CD4-positive, alpha-beta T cell (primary cell): Measurements from ENCODE around the gene RGL1. TPM values are rescaled to one million over a fixed set of nuclear protein-coding genes. Genes with fewer than 3 reads are reported as not detected.

Experiments
- ATAC-seq: fragments of 200-7000 bp; cut with Tn5 transposase; one replicate; pipeline ENCODE4 v1.10.0; 2022; ENCODE audit warnings: mild to moderate bottlenecking; ENCODE audit not compliant: poor library complexity
- CTCF ChIA-PET: fragments of 350-600 bp; sonication (Branson Sonifier 250); formaldehyde crosslinking; loops from one replicate; lab custom pipeline; 2021; ENCODE audit warnings: antibody characterized with exemption, inconsistent platforms; lab: Charles Lee
- POLR2A ChIA-PET: fragments of 350-600 bp; sonication (Branson Sonifier 250); formaldehyde crosslinking; loops from one replicate; lab custom pipeline; 2021; ENCODE audit warnings: antibody characterized with exemption, inconsistent platforms; lab: Charles Lee
- DNase-seq, 14 experiments: peaks; one replicate each; pipeline ENCODE4 v3.0.0-alpha.2; 2013 to 2020; ENCODE audit warnings: mixed read lengths in 2 of 14
- H3K27ac ChIP-seq, 2 donors: one replicate each; pipeline versions ENCODE4 v1.5.1 to v1.7.0; 2013; ENCODE audit warnings: low read length in 2 of 2, low read depth in 1 of 2, mild to moderate bottlenecking in 1 of 2
- H3K27me3 ChIP-seq, 2 experiments: 1 replicate in 1 of 2; 2 replicates in 1 of 2; pipeline versions ENCODE4 v1.6.1 to v1.7.0; 2013; ENCODE audit warnings: low read length in 2 of 2, control low read depth in 1 of 2, mild to moderate bottlenecking in 1 of 2, moderate library complexity in 1 of 2; ENCODE audit not compliant: insufficient read depth in 2 of 2, control insufficient read depth in 1 of 2
- H3K36me3 ChIP-seq: one replicate; pipeline ENCODE4 v1.6.1; 2013; ENCODE audit warnings: low read length, control low read depth; ENCODE audit not compliant: insufficient read depth
- H3K4me1 ChIP-seq: one replicate; pipeline ENCODE4 v1.6.1; 2013; ENCODE audit warnings: low read length, control low read depth; ENCODE audit not compliant: insufficient read depth
- H3K4me3 ChIP-seq: one replicate; pipeline ENCODE4 v1.5.1; 2013; ENCODE audit warnings: mild to moderate bottlenecking, low read length, moderate library complexity
- H3K9me3 ChIP-seq, 2 experiments: 1 replicate in 1 of 2; 2 replicates in 1 of 2; pipeline versions ENCODE4 v1.6.1 to v1.7.0; 2013; ENCODE audit warnings: low read length in 2 of 2, mild to moderate bottlenecking in 2 of 2, control low read depth in 1 of 2, moderate library complexity in 1 of 2; ENCODE audit not compliant: control insufficient read depth in 1 of 2, insufficient read depth in 1 of 2
- H3K27ac Mint-ChIP-seq: one replicate; pipeline ENCODE4 v1.8.0; 2020; ENCODE audit warnings: mixed read lengths
- H3K27me3 Mint-ChIP-seq: one replicate; pipeline ENCODE4 v1.8.0; 2021; ENCODE audit warnings: mixed read lengths
- H3K36me3 Mint-ChIP-seq: one replicate; pipeline ENCODE4 v1.8.0; 2021; ENCODE audit warnings: low read depth, mixed read lengths
- H3K4me1 Mint-ChIP-seq: one replicate; pipeline ENCODE4 v1.8.0; 2021; ENCODE audit warnings: low read depth, mixed read lengths
- H3K4me3 Mint-ChIP-seq: one replicate; pipeline ENCODE4 v1.8.0; 2020; ENCODE audit warnings: mild to moderate bottlenecking, mixed read lengths
- H3K9me3 Mint-ChIP-seq: one replicate; pipeline ENCODE4 v1.8.0; 2020; ENCODE audit warnings: mixed read lengths
- CTCF ChIP-seq: fragments of 200-600 bp; IDR thresholded peaks from one replicate; pipeline ENCODE4 v1.8.0; 2022; ENCODE audit warnings: antibody characterized with exemption, mild to moderate bottlenecking
- intact Hi-C, 2 experiments: fragments of 100-400 bp; cut with DNase I in 1 of 2; cut with micrococcal nuclease in 1 of 2; formaldehyde crosslinking; loops; one replicate each; pipeline versions ENCODE4 v1.15.1 to v1.9.0; 2023 to 2025; cut with DNase I, micrococcal nuclease
- total RNA-seq, 174 experiments: library from RNA in 2 of 174; stranded (reverse) in 2 of 174; gene quantifications; one replicate each; pipeline ENCODE4 v1.2.3 and lab custom pipeline; 2021 to 2026

Gene RGL1
- total RNA-seq, 2 experiments from 2014 or later: 1.2 to 1.8 TPM

DNA sequence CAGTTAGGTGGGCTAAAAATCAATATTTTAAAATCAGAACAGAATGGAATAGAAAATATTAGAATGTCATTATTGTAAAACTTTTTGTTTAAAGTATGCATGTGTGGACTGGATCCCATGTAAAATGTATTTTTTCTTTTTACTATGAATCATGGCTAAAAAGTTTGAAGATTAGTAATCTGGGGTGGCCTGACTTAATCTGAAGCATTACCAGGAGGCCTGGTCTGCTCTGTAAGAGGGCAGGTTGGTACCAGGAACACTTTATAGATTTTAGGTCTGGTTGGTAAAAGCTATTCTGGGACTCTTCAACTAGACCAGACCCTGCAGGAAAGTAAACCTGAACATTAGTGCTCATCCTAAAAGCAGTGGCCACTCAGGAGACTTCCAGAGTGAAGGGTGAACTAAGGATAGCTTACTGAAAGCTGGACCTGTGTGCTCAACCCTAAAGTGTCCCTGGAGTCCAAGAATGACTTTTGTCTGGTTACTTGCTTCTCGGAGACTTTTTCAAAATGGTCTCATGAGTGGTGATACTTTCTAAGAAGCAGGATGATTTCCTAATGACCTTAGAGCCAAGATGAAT is 16.5 kb downstream of the RGL1 start:
- ATAC-seq: no peak
- H3K27ac Mint-ChIP-seq: no peak overlapping the region
- H3K27ac ChIP-seq: no peak overlapping the region

DNA sequence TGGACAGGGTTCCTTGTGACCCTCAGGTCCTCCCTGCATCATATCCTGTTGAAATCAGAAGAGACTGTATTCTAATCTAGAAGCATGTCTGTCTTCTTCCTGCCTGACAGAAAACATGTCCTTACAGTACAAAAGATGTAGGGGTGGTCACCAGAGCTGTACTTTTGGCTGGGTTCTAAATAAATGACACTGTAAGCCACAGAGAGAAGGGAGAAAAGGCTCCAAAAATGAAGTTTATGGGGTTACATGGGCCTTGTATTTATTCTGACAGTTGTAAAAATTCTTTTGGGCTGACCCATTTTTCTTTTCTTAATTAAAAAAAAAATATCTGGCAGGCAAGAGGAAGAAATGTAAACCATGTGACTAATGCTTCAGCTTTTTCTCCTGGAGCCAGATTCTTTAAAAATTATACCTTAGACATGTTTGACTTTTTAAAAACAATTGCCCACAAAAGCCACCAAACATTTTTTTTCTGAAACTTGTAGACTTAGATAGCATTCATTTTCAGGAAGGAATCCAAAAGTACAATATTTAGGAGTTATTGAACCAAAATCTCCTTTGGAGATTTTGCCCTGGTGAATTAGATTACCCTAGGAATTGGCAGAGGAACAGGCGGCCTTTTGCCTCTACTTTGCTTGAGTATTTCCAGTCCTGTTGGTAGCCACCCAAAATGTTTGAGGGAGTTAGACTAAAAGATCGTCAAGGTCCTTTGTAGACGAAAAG is 17.1 kb downstream of the RGL1 start:
- H3K4me1 Mint-ChIP-seq: no peaks in the 10 kb centered on the region
- Histone ChIP-seq H3K4me3 (no peak overlapping the region), H3K36me3 (no peaks in the 10 kb centered on the region), H3K27ac (no peak overlapping the region), H3K27me3 (no peaks in the 10 kb centered on the region), H3K9me3 (no peaks in the 10 kb centered on the region), H3K4me1 (no peaks in the 10 kb centered on the region)
- H3K9me3 Mint-ChIP-seq: no peaks in the 10 kb centered on the region
- no peak overlapping the region for H3K27ac Mint-ChIP-seq
- ATAC-seq (no peak), DNase-seq (no peak)
- intact Hi-C loops: no loop called here
- no peak for TF ChIP-seq CTCF
- ChIA-PET POLR2A (no interaction called here), CTCF (interaction anchor here (1.2 to 1.6 kb wide), 2 partner anchors 11 to 32 kb away, joined by 3 read pairs; no protein-coding TSS in a partner anchor)
- H3K27me3 Mint-ChIP-seq: no peaks in the 10 kb centered on the region
- H3K4me3 Mint-ChIP-seq: no peak overlapping the region
- H3K36me3 Mint-ChIP-seq: no peaks in the 10 kb centered on the region

More for the DNA sequence above, 16.5 kb downstream of the RGL1 start:
- H3K4me1 Mint-ChIP-seq: no peaks in the 10 kb centered on the region
- CTCF ChIA-PET: interaction anchor here (1.6 kb wide), 1 partner anchor 33 kb away, joined by 3 read pairs; no protein-coding TSS in a partner anchor
- POLR2A ChIA-PET: no interaction called here
- no peaks in the 10 kb centered on the region for H3K36me3 Mint-ChIP-seq
- no peaks in the 10 kb centered on the region for H3K4me1 ChIP-seq
- no peaks in the 10 kb centered on the region for H3K9me3 Mint-ChIP-seq
- H3K27me3 ChIP-seq: no peaks in the 10 kb centered on the region
- no peaks in the 10 kb centered on the region for H3K36me3 ChIP-seq
- TF ChIP-seq CTCF: no peak
- no peak for DNase-seq
- intact Hi-C loops: no loop called here
- H3K4me3 ChIP-seq: no peak overlapping the region
- no peaks in the 10 kb centered on the region for H3K9me3 ChIP-seq
- no peaks in the 10 kb centered on the region for H3K27me3 Mint-ChIP-seq
- no peak overlapping the region for H3K4me3 Mint-ChIP-seq

DNA sequence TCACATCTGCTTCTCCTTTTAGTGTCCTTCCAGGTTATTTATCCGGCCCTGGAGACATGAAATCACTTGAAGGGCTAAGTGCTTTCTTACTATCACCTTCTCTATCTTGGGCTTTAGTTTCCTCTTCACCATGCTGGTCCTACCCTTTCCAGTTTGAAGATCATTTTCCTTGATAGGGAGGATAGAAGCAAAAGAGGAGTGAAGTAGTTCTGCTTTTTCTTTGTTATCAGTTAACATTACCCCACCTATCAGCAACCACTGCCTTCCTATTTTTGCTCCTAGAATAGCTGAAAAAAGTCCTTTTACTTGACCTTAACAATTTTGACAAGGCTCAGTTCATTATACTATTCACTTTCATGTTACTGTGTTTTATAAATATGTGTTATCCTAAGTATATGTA is 19.4 kb downstream of the RGL1 start:
- Mint-ChIP-seq H3K27me3 (no peaks in the 10 kb centered on the region), H3K36me3 (no peaks in the 10 kb centered on the region), H3K27ac (no peak overlapping the region), H3K9me3 (no peaks in the 10 kb centered on the region), H3K4me3 (no peak overlapping the region), H3K4me1 (no peaks in the 10 kb centered on the region)
- Histone ChIP-seq H3K4me1 (no peaks in the 10 kb centered on the region), H3K36me3 (no peaks in the 10 kb centered on the region), H3K4me3 (no peak overlapping the region), H3K27me3 (no peaks in the 10 kb centered on the region), H3K9me3 (no peaks in the 10 kb centered on the region), H3K27ac (no peak overlapping the region)
- CTCF ChIA-PET: no interaction called here
- intact Hi-C loops: no loop called here
- POLR2A ChIA-PET: no interaction called here
- no peak for TF ChIP-seq CTCF
- DNase-seq (no peak), ATAC-seq (no peak)
